ENCODE data around the gene PFN1.

PFN1 gene

GRCh38 chr17:4948166-4948930 lies at the start of gene PFN1:
PFN1 (minus strand) TSS chr17:4948530; CDS start chr17:4948394, 136 bp downstream.
- peak; percentile 66 for DNase-seq (ENCODE audit: low read depth)
- H3K4me3 ChIP-seq (ENCODE audit: low read depth, low read length), result peak within 1 kb of the TSS; percentile 99
- TF ChIP-seq, protein P1, sequence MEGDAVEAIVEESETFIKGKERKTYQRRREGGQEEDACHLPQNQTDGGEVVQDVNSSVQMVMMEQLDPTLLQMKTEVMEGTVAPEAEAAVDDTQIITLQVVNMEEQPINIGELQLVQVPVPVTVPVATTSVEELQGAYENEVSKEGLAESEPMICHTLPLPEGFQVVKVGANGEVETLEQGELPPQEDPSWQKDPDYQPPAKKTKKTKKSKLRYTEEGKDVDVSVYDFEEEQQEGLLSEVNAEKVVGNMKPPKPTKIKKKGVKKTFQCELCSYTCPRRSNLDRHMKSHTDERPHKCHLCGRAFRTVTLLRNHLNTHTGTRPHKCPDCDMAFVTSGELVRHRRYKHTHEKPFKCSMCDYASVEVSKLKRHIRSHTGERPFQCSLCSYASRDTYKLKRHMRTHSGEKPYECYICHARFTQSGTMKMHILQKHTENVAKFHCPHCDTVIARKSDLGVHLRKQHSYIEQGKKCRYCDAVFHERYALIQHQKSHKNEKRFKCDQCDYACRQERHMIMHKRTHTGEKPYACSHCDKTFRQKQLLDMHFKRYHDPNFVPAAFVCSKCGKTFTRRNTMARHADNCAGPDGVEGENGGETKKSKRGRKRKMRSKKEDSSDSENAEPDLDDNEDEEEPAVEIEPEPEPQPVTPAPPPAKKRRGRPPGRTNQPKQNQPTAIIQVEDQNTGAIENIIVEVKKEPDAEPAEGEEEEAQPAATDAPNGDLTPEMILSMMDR (IDR thresholded peaks at IDR 0.05; ENCODE audit: control insufficient read depth, extremely low read depth, insufficient read depth), result no peak

GRCh38 chr17:4997302-4998026 lies 49.1 kb upstream of the PFN1 start, which contains the start of the genes INCA1 and KIF1C:
INCA1 (minus strand) TSS chr17:4997522; CDS start chr17:4994437, 3,085 bp downstream.
KIF1C (plus strand) TSS chr17:4997950; CDS start chr17:5000247, 2,297 bp downstream.
- peak; percentile 50 for DNase-seq (ENCODE audit: low read depth)
- peak within 1 kb of the TSS; percentile 91 for H3K4me3 ChIP-seq (ENCODE audit: low read depth, low read length)
- TF ChIP-seq, protein P1 (IDR thresholded peaks at IDR 0.05; ENCODE audit: control insufficient read depth, extremely low read depth, insufficient read depth), result no peak

DNA sequence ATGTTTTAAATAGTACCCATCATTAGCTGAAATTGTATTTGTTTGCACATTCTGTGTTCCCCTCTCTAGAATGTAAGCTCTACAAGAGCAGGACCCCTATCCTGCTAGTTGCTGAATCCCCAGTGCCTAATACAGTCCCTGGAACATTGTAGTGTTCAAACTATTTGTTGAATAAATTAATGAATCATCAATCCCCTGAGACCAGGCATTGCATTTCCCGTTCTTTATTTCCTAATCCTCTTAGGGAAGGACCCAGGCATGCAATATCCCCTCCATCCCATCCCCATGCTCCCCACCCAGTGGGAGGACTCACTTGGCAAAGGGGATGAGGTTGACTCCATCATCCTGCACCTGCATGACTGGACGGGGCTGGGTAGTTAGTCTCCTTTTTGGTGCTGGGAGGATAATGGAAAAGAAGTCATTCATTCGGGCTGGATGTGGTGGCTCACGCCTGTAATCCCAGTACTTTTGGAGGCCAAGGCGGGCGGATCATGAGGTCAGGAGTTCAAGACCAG lies 45.8 kb upstream of the PFN1 start:
- DNase-seq (ENCODE audit: low read depth), result no peak
- H3K4me3 ChIP-seq (ENCODE audit: low read depth, low read length), result no peak overlapping the region
- TF ChIP-seq, protein P1 (IDR thresholded peaks at IDR 0.05; ENCODE audit: control insufficient read depth, extremely low read depth, insufficient read depth), result no peak

- TF ChIP-seq, protein P1 (IDR thresholded peaks at IDR 0.05; ENCODE audit: control insufficient read depth, extremely low read depth, insufficient read depth), result no peak
- peak overlapping the region; percentile 94 for H3K4me3 ChIP-seq (ENCODE audit: low read depth, low read length)
Observed at GRCh38 chr17:4987767-4988567, 39.6 kb upstream of the PFN1 start.

DNA sequence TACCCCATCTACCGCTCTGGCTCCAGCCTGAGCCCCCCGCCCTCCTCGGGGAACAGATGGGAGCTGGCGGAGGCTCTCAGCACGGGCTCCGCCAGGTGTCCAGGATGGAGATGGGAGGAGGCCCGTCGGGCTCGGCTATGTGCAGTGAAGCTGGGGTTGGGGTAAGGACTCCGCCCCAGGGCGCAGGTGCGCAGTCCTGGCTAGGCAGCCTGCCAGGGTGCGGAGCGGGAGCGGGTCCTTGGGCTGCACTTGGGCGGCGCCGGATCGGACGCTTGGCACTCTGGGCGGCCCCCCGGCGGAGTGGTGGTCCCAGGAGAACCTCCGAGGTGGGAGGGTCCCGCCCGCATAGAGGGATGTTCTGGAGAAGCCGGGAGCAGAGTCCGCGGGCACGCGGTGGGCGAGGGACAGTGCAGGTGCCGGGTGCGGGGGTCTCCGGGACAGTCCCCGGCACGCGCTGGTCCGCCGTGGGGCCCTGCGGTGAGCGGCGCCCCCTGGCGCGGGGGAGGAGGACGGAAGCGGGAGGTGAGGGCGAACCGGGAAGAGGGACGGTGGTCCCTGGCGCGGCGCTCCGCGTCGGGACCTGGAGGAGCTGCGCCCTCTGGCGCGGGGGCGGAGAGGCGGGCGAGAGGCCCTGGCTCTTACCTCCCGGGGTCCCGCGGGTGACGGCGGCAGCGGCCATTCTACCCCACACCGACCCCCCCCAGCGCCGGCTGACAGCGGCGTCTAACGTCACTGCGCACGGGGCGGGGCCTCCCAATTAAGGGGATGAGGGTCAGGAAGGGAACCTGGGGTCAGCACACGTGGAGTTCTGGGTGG lies 38.8 kb upstream of the PFN1 start, which contains the start of gene CAMTA2:
Gene CAMTA2 (minus strand): TSS at position 725 of the 816 bp plus-strand sequence. CDS start 1,453 bp downstream, outside the sequence.
- TF ChIP-seq, protein P1 (IDR thresholded peaks at IDR 0.05; ENCODE audit: control insufficient read depth, extremely low read depth, insufficient read depth), result peak; percentile 70
- DNase-seq (ENCODE audit: low read depth), result no peak
- H3K4me3 ChIP-seq (ENCODE audit: low read depth, low read length), result peak within 1 kb of the TSS; percentile 94

More at GRCh38 chr17:4987767-4988567, 39.6 kb upstream of the PFN1 start:
- no peak for DNase-seq (ENCODE audit: low read depth)

All from LNCaP clone FGC (cell line).